WTC11 (cell line): ENCODE results near the gene PGBD5. TPM values are rescaled to one million over a fixed set of nuclear protein-coding genes. Genes with fewer than 3 reads are reported as not detected.

Experiments used
- ATAC-seq: fragments of 200-7000 bp; cut with Tn5 transposase; 2 replicates; pipeline ENCODE4 v1.10.0; 2021; ENCODE audit warnings: mild to moderate bottlenecking, moderate library complexity
- CTCF ChIA-PET: fragments of 300-600 bp; sonication (Branson Sonifier 250); formaldehyde crosslinking; loops from one replicate; lab custom pipeline; 2021; ENCODE audit warnings: antibody characterized with exemption; lab: Charles Lee
- POLR2A ChIA-PET: fragments of 350-600 bp; sonication (Branson Sonifier 250); formaldehyde crosslinking; loops from one replicate; lab custom pipeline; 2021; ENCODE audit warnings: antibody characterized with exemption; lab: Charles Lee
- DNase-seq: peaks from one replicate; pipeline ENCODE4 v3.0.0; 2021; ENCODE audit warnings: low spot score
- H3K27ac Mint-ChIP-seq: 2 replicates; pipeline ENCODE4 v1.8.0; 2021; ENCODE audit warnings: mixed read lengths
- H3K27me3 Mint-ChIP-seq: 2 replicates; pipeline ENCODE4 v1.8.0; 2021; ENCODE audit warnings: low read depth, mild to moderate bottlenecking, moderate library complexity, mixed read lengths
- H3K36me3 Mint-ChIP-seq: 2 replicates; pipeline ENCODE4 v1.8.0; 2021; ENCODE audit warnings: mixed read lengths
- H3K4me1 Mint-ChIP-seq: 2 replicates; pipeline ENCODE4 v1.8.0; 2022; ENCODE audit warnings: mixed read lengths
- H3K4me3 Mint-ChIP-seq: 2 replicates; pipeline ENCODE4 v1.8.0; 2021; ENCODE audit warnings: mild to moderate bottlenecking, moderate library complexity, mixed read lengths
- H3K9me3 Mint-ChIP-seq: 2 replicates; pipeline ENCODE4 v1.8.0; 2021; ENCODE audit warnings: mixed read lengths
- AFF4 ChIP-seq: sonication (generic); formaldehyde crosslinking; IDR thresholded peaks from 2 replicates; pipeline ENCODE4 v1.8.1; 2023; ENCODE audit warnings: mild to moderate bottlenecking, missing genetic modification reagents, borderline replicate concordance
- ATF2 ChIP-seq: sonication (generic); formaldehyde crosslinking; IDR thresholded peaks from 2 replicates; pipeline ENCODE4 v1.8.1; 2022; ENCODE audit warnings: low read depth, missing genetic modification reagents, borderline replicate concordance
- CREB1 ChIP-seq: sonication (generic); formaldehyde crosslinking; IDR thresholded peaks from 2 replicates; pipeline ENCODE4 v1.8.0; 2023; ENCODE audit warnings: mild to moderate bottlenecking, missing genetic modification reagents
- CTCF ChIP-seq: fragments of 200-600 bp; IDR thresholded peaks from 2 replicates; pipeline ENCODE4 v1.8.0; 2022; ENCODE audit warnings: antibody characterized with exemption
- ETV6 ChIP-seq: sonication (generic); formaldehyde crosslinking; IDR thresholded peaks from 2 replicates; pipeline ENCODE4 v1.8.1; 2022; ENCODE audit warnings: mild to moderate bottlenecking, missing genetic modification reagents
- FOXK1 ChIP-seq: sonication (generic); formaldehyde crosslinking; IDR thresholded peaks from 2 replicates; pipeline ENCODE4 v1.8.0; 2022; ENCODE audit warnings: mild to moderate bottlenecking, moderate library complexity, missing genetic modification reagents
- HMGXB4 ChIP-seq: sonication (generic); formaldehyde crosslinking; IDR thresholded peaks from 2 replicates; pipeline ENCODE4 v1.8.1; 2023; ENCODE audit warnings: mild to moderate bottlenecking, moderate library complexity, missing genetic modification reagents
- JAZF1 ChIP-seq: fragments of 250-450 bp; sonication (Bioruptor Pico); IDR thresholded peaks from 2 replicates; pipeline ENCODE4 v1.9.0; 2021; ENCODE audit warnings: moderate library complexity, mild to moderate bottlenecking, inconsistent platforms
- MXD4 ChIP-seq: fragments of 250-450 bp; sonication (Bioruptor Pico); IDR thresholded peaks from 2 replicates; pipeline ENCODE4 v1.8.0; 2021; ENCODE audit warnings: mild to moderate bottlenecking, moderate library complexity, borderline replicate concordance
- NFATC4 ChIP-seq: fragments of 250-450 bp; sonication (Bioruptor Pico); IDR thresholded peaks from 2 replicates; pipeline ENCODE4 v1.9.0; 2021; ENCODE audit warnings: mild to moderate bottlenecking
- NR2C2 ChIP-seq: sonication (generic); formaldehyde crosslinking; IDR thresholded peaks from 2 replicates; pipeline ENCODE4 v1.8.0; 2022; ENCODE audit warnings: mild to moderate bottlenecking, missing genetic modification reagents
- RELA ChIP-seq: sonication (generic); formaldehyde crosslinking; IDR thresholded peaks from 2 replicates; pipeline ENCODE4 v1.8.1; 2022; ENCODE audit warnings: missing genetic modification reagents, mild to moderate bottlenecking, borderline replicate concordance
- SMAD3 ChIP-seq: sonication (generic); formaldehyde crosslinking; IDR thresholded peaks from 2 replicates; pipeline ENCODE4 v1.8.0; 2022; ENCODE audit warnings: missing genetic modification reagents, mild to moderate bottlenecking, borderline replicate concordance
- TCF7 ChIP-seq: sonication (generic); formaldehyde crosslinking; IDR thresholded peaks from 2 replicates; pipeline ENCODE4 v1.8.0; 2022; ENCODE audit warnings: mild to moderate bottlenecking, low read depth, missing genetic modification reagents, moderate library complexity
- TEAD1 ChIP-seq: sonication (generic); formaldehyde crosslinking; IDR thresholded peaks from 2 replicates; pipeline ENCODE4 v1.8.0; 2022; ENCODE audit warnings: mild to moderate bottlenecking, missing genetic modification reagents
- ZBTB21 ChIP-seq: sonication (generic); formaldehyde crosslinking; IDR thresholded peaks from 2 replicates; pipeline ENCODE4 v1.8.1; 2023; ENCODE audit warnings: mild to moderate bottlenecking, missing genetic modification reagents, borderline replicate concordance
- ZNF232 ChIP-seq: sonication (generic); formaldehyde crosslinking; IDR thresholded peaks from 2 replicates; pipeline ENCODE4 v1.8.0; 2022; ENCODE audit warnings: mild to moderate bottlenecking, missing genetic modification reagents
- ZNF396 ChIP-seq: fragments of 250-450 bp; sonication (Bioruptor Pico); IDR thresholded peaks from 2 replicates; pipeline ENCODE4 v1.8.0; 2021; ENCODE audit warnings: mild to moderate bottlenecking, moderate library complexity, borderline replicate concordance
- ZNF416 ChIP-seq: fragments of 250-450 bp; sonication (Bioruptor Pico); IDR thresholded peaks from 2 replicates; pipeline ENCODE4 v1.9.0; 2021; ENCODE audit warnings: mild to moderate bottlenecking, inconsistent platforms
- total RNA-seq: library from RNA; stranded (reverse); gene quantifications from 3 replicates; pipeline ENCODE4 v1.2.3, GENCODE V29; 2021
- TF ChIP-seq, protein P1 (sequence below): sonication (generic); formaldehyde crosslinking; IDR thresholded peaks from 2 replicates; pipeline ENCODE4 v1.8.1; 2022; ENCODE audit warnings: low read depth, mild to moderate bottlenecking, moderate library complexity, missing genetic modification reagents, borderline replicate concordance
- TF ChIP-seq, protein P2 (sequence below): sonication (generic); formaldehyde crosslinking; IDR thresholded peaks from 2 replicates; pipeline ENCODE4 v1.8.1; 2022; ENCODE audit warnings: missing genetic modification reagents, borderline replicate concordance
- TF ChIP-seq, protein P3 (sequence below): sonication (generic); formaldehyde crosslinking; IDR thresholded peaks from 2 replicates; pipeline ENCODE4 v1.8.1; 2023; ENCODE audit warnings: mild to moderate bottlenecking, missing genetic modification reagents, moderate library complexity

PGBD5 gene
- total RNA-seq, 1 experiment from 2014 or later: 23.8 TPM

DNA sequence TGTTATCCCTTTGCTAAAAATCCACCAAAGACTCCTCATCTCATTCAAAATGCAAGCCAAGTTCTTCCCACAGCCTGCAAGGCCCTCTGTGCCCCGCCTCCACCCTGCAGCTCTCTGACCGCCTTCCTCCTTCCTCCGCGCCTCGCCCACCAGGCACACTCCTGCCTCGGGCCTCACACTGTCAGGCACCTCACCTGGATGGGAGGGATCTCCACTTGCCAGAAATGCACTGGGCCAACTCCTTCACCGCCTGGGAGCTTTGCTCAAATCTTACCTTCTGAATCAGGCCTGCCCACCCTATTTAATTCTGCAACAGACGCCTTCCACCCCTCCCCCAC is 26.2 kb downstream of the PGBD5 start (continued):
- TF ChIP-seq, protein P1, sequence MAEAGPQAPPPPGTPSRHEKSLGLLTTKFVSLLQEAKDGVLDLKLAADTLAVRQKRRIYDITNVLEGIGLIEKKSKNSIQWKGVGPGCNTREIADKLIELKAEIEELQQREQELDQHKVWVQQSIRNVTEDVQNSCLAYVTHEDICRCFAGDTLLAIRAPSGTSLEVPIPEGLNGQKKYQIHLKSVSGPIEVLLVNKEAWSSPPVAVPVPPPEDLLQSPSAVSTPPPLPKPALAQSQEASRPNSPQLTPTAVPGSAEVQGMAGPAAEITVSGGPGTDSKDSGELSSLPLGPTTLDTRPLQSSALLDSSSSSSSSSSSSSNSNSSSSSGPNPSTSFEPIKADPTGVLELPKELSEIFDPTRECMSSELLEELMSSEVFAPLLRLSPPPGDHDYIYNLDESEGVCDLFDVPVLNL (CRISPR knock-in tag): no peak
- TF ChIP-seq FOXK1 (CRISPR knock-in tag): no peak
- no peak for TF ChIP-seq SMAD3
- no peak for TF ChIP-seq MXD4 (CRISPR knock-in tag)
- TF ChIP-seq CREB1 (CRISPR knock-in tag): no peak
- TF ChIP-seq JAZF1: no peak
- TF ChIP-seq, protein P2, sequence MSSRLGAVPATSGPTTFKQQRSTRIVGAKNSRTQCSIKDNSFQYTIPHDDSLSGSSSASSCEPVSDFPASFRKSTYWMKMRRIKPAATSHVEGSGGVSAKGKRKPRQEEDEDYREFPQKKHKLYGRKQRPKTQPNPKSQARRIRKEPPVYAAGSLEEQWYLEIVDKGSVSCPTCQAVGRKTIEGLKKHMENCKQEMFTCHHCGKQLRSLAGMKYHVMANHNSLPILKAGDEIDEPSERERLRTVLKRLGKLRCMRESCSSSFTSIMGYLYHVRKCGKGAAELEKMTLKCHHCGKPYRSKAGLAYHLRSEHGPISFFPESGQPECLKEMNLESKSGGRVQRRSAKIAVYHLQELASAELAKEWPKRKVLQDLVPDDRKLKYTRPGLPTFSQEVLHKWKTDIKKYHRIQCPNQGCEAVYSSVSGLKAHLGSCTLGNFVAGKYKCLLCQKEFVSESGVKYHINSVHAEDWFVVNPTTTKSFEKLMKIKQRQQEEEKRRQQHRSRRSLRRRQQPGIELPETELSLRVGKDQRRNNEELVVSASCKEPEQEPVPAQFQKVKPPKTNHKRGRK: no peak
- TF ChIP-seq ZBTB21: no peak
- TF ChIP-seq, all 79 proteins: peak for 0

GRCh38 chr1:230399321-230400006 is 26.7 kb downstream of the PGBD5 start:
- ChIA-PET POLR2A (no interaction called here), CTCF (interaction anchor here (1.0 to 1.4 kb wide), 3 partner anchors 25 to 242 kb away, joined by 3 to 4 read pairs (median 3); no protein-coding TSS in a partner anchor)
- ATAC-seq (no peak), DNase-seq (no peak)
- Mint-ChIP-seq H3K9me3 (peaks cover 4% of the 10 kb centered on the region; the same call in 1 of the 2 replicates), H3K27ac (peak overlapping the region; percentile 46), H3K27me3 (no peaks in the 10 kb centered on the region), H3K4me3 (no peak overlapping the region), H3K4me1 (peaks cover 44% of the 10 kb centered on the region), H3K36me3 (peaks cover 3% of the 10 kb centered on the region; the same call in 1 of the 2 replicates)
- TF ChIP-seq CTCF (no peak), TEAD1 (CRISPR knock-in tag) (no peak), HMGXB4 (CRISPR knock-in tag) (no peak), ZNF396 (CRISPR knock-in tag) (no peak), ZNF416 (no peak), ZNF232 (no peak), NFATC4 (CRISPR knock-in tag) (no peak), TCF7 (CRISPR knock-in tag) (no peak), CREB1 (CRISPR knock-in tag) (no peak), MXD4 (CRISPR knock-in tag) (no peak), RELA (no peak), NR2C2 (CRISPR knock-in tag) (no peak), ATF2 (CRISPR knock-in tag) (no peak), AFF4 (no peak), ETV6 (CRISPR knock-in tag) (no peak)
- TF ChIP-seq, protein P3, sequence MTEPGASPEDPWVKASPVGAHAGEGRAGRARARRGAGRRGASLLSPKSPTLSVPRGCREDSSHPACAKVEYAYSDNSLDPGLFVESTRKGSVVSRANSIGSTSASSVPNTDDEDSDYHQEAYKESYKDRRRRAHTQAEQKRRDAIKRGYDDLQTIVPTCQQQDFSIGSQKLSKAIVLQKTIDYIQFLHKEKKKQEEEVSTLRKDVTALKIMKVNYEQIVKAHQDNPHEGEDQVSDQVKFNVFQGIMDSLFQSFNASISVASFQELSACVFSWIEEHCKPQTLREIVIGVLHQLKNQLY (CRISPR knock-in tag): no peak
- TF ChIP-seq, protein P1 (CRISPR knock-in tag): no peak
